HG03342 (cell line): ENCODE measurements around the gene KDM4B.

ENCODE experiments used
- ATAC-seq: cut with Tn5 transposase; IDR thresholded peaks from one replicate; pipeline ENCODE4 v1.9.1; 2021; ENCODE audit warnings: mild to moderate bottlenecking, moderate library complexity; ENCODE audit not compliant: unreplicated experiment

The KDM4B gene

GRCh38 chr19:5103061-5103701 is 134.3 kb downstream of the KDM4B start:
- no peak for ATAC-seq

GRCh38 chr19:5103812-5104410 is 135.0 kb downstream of the KDM4B start:
- ATAC-seq, result no peak

GRCh38 chr19:5104871-5105351 is 136.0 kb downstream of the KDM4B start:
- ATAC-seq, result no peak

- ATAC-seq, result no peak
These were observed 137.3 kb downstream of the KDM4B start for GRCh38 chr19:5106191-5106726.

- no peak for ATAC-seq
These were observed 138.1 kb downstream of the KDM4B start for GRCh38 chr19:5106971-5107370.

GRCh38 chr19:5107432-5108122 is 138.7 kb downstream of the KDM4B start:
- no peak for ATAC-seq

- ATAC-seq, result no peak
These were observed 139.2 kb downstream of the KDM4B start for GRCh38 chr19:5108123-5108596.

GRCh38 chr19:5108866-5109265 is 140.0 kb downstream of the KDM4B start:
- no peak for ATAC-seq

GRCh38 chr19:5109560-5109959 is 140.6 kb downstream of the KDM4B start:
- ATAC-seq, result no peak

- no peak for ATAC-seq
These were observed 141.6 kb downstream of the KDM4B start for GRCh38 chr19:5110546-5110945.

GRCh38 chr19:5111051-5111450 is 142.1 kb downstream of the KDM4B start:
- no peak for ATAC-seq

- ATAC-seq, result no peak
These were observed 143.3 kb downstream of the KDM4B start for GRCh38 chr19:5112175-5112574.

GRCh38 chr19:5112681-5113575 is 144.0 kb downstream of the KDM4B start:
- ATAC-seq, result no peak

GRCh38 chr19:5113633-5114586 is 145.0 kb downstream of the KDM4B start:
- no peak for ATAC-seq

GRCh38 chr19:5114727-5115126 is 145.8 kb downstream of the KDM4B start:
- ATAC-seq, result no peak

- ATAC-seq, result no peak
These were observed 146.4 kb downstream of the KDM4B start for GRCh38 chr19:5115351-5115750.

- ATAC-seq, result no peak
These were observed 146.9 kb downstream of the KDM4B start for GRCh38 chr19:5115771-5116202.

GRCh38 chr19:5116292-5116691 is 147.4 kb downstream of the KDM4B start:
- ATAC-seq, result no peak

GRCh38 chr19:5117421-5117820 is 148.5 kb downstream of the KDM4B start:
- no peak for ATAC-seq

GRCh38 chr19:5118026-5118425 is 149.1 kb downstream of the KDM4B start:
- ATAC-seq, result no peak
